Activated naive CD8-positive, alpha-beta T cell treated with anti-CD3 and anti-CD28 coated beads, Interleukin-2, amount 10 ng/mL, durations not matched to agents 7 days and 5 days (primary cell): ENCODE data around the gene INTS14. TPM values are rescaled to one million over a fixed set of nuclear protein-coding genes. Genes with fewer than 3 reads are reported as not detected.
"Not testable (repeated sequence)": the region's sequence is repeated elsewhere in the genome, so short reads cannot be mapped to it uniquely, and the experiment has no call there.

Experiments
- ATAC-seq: fragments of 150-1000 bp; cut with Tn5 transposase; one replicate; pipeline ENCODE4 v1.10.0; 2021; ENCODE audit warnings: low read depth, moderate library complexity
- POLR2A ChIA-PET: fragments of 350-600 bp; sonication (Branson Sonifier 250); formaldehyde crosslinking; loops from one replicate; lab custom pipeline; 2021; ENCODE audit warnings: antibody characterized with exemption; lab: Charles Lee
- DNase-seq: peaks from one replicate; pipeline ENCODE4 v3.0.0; 2021
- H3K27ac Mint-ChIP-seq: one replicate; pipeline ENCODE4 v1.8.0; 2022; ENCODE audit warnings: mild to moderate bottlenecking, mixed read lengths
- H3K27me3 Mint-ChIP-seq: one replicate; pipeline ENCODE4 v1.8.0; 2022; ENCODE audit warnings: mild to moderate bottlenecking, moderate library complexity, mixed read lengths
- H3K36me3 Mint-ChIP-seq: one replicate; pipeline ENCODE4 v1.8.0; 2021; ENCODE audit warnings: mild to moderate bottlenecking, mixed read lengths
- H3K4me1 Mint-ChIP-seq: one replicate; pipeline ENCODE4 v1.8.0; 2021; ENCODE audit warnings: mixed read lengths
- H3K4me3 Mint-ChIP-seq: one replicate; pipeline ENCODE4 v1.8.0; 2022; ENCODE audit warnings: mild to moderate bottlenecking, moderate library complexity, mixed read lengths
- H3K9me3 Mint-ChIP-seq: one replicate; pipeline ENCODE4 v1.8.0; 2021; ENCODE audit warnings: mixed read lengths
- total RNA-seq, 2 experiments: library from RNA; stranded (reverse); gene quantifications; one replicate each; pipeline ENCODE4 v1.2.3, GENCODE V29; 2021

Gene INTS14
- total RNA-seq, 2 experiments from 2014 or later: 42.8 to 43.0 TPM

DNA sequence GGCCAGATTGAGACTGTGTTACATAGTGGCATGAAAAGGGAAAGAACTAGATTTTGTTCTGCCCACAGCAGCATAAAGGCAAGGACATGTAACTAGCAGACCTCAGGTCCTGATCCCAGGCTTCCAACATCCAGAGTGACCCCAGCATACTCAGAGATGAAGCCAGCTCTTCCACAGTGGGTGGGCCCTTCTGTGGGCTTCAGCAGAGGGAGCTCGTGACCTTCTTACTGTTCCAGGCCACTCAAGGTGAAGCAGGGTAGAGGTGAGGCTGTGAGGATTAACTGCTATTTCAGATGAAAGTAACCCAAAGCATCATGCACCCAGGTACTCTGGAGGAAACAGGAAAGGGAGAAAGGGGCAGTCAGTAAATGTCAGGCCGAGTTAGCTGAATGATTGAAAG is 9.9 kb upstream of the INTS14 start:
- Mint-ChIP-seq H3K9me3 (no peaks in the 10 kb centered on the region), H3K36me3 (peaks cover 2% of the 10 kb centered on the region), H3K4me3 (no peak overlapping the region), H3K4me1 (no peaks in the 10 kb centered on the region), H3K27me3 (no peaks in the 10 kb centered on the region), H3K27ac (no peak overlapping the region)
- ATAC-seq: no peak
- no peak for DNase-seq
- POLR2A ChIA-PET: interaction anchor here (1.0 kb wide), 1 partner anchor 10 kb away, joined by 5 read pairs; the partner anchor contains the start of gene INTS14

DNA sequence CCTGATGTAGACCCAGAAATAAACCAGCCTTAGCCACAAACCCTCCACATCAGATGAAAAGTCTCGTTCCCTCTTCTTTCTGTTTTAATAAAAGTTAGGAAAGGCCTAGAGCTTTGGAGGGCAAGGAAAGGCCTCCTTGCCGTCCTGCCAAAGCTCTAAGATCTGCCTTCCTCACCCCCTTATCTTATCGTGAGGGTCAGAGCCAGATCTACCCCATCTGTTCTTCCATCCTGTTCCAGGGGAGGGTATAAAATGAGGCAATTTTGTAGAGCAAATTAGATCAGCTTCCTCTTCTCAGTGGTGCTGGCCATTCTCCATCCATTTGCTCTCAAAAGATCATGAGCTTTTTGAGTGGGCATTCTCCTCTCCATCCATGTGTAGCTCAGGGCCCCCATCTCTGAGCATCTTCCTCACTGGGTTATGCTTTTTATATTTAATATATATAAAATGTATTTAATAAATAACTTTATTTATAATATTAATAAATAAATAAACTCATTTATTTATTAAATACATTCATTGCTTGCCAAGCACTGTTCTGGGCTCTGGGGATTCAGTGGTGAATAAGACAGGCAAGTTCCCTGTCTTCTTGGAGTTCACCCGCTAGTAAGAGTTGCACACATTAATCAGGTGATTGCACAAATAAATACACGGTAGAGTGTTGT is 8.8 kb upstream of the INTS14 start:
- Mint-ChIP-seq H3K27me3 (no peaks in the 10 kb centered on the region), H3K9me3 (no peaks in the 10 kb centered on the region), H3K36me3 (no peaks in the 10 kb centered on the region), H3K4me1 (no peaks in the 10 kb centered on the region), H3K4me3 (no peak overlapping the region), H3K27ac (no peak overlapping the region)
- DNase-seq (no peak), ATAC-seq (no peak)
- POLR2A ChIA-PET: interaction anchor here (1.2 kb wide), 1 partner anchor 17 kb away, joined by 3 read pairs; no protein-coding TSS in a partner anchor

DNA sequence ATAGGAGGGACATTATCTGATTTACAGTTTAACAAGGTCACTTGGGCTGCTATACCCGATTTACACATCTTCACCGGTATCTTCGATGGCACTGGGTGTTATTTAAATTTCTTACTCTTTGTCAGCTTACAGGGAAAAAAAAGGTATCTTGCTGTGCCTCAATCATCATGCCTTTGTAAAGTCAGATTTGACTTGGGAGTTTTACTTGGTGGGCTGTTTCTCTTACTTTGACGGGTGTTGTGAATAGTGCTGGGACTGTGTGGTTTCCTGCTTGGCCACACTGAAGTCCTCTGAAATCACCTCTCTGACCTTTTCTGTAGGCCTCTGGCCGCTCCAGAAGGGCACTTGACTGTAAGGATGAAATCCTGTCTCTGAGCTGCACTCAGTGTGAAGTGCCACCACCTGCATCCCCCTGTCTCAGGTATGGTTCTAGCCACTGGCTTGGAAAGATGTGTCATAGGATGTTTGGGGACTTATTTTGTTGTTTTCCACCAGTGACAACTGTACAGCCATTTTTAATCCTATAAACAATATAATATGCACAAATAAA is 7.7 kb upstream of the INTS14 start:
- H3K4me3 Mint-ChIP-seq: no peak overlapping the region
- no peaks in the 10 kb centered on the region for H3K4me1 Mint-ChIP-seq
- no peaks in the 10 kb centered on the region for H3K9me3 Mint-ChIP-seq
- no peak overlapping the region for H3K27ac Mint-ChIP-seq
- no peaks in the 10 kb centered on the region for H3K36me3 Mint-ChIP-seq
- POLR2A ChIA-PET: interaction anchor here (1.2 kb wide), 1 partner anchor 19 kb away, joined by 3 read pairs; no protein-coding TSS in a partner anchor
- ATAC-seq (no peak), DNase-seq (no peak)
- H3K27me3 Mint-ChIP-seq: no peaks in the 10 kb centered on the region

DNA sequence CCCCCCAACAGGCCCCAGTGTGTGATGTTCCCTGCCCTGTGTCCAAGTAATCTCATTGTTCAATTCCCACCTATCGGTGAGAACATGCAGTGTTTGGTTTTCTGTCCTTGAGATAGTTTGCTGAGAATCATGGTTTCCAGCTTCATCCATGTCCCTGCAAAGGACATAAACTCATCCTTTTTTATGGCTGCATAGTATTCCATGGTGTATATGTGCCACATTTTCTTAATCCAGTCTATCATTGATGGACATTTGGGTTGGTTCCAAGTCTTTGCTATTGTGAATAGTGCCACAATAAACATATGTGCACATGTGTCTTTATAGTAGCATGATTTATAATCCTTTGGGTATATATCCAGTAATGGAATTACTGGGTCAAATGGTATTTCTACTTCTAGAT is 5.0 kb upstream of the INTS14 start:
- peaks cover 12% of the 10 kb centered on the region for H3K4me1 Mint-ChIP-seq
- ATAC-seq, H3K4me3 Mint-ChIP-seq, POLR2A ChIA-PET, H3K9me3 Mint-ChIP-seq, DNase-seq, H3K36me3 Mint-ChIP-seq, H3K27me3 Mint-ChIP-seq, H3K27ac Mint-ChIP-seq: not testable (repeated sequence)

DNA sequence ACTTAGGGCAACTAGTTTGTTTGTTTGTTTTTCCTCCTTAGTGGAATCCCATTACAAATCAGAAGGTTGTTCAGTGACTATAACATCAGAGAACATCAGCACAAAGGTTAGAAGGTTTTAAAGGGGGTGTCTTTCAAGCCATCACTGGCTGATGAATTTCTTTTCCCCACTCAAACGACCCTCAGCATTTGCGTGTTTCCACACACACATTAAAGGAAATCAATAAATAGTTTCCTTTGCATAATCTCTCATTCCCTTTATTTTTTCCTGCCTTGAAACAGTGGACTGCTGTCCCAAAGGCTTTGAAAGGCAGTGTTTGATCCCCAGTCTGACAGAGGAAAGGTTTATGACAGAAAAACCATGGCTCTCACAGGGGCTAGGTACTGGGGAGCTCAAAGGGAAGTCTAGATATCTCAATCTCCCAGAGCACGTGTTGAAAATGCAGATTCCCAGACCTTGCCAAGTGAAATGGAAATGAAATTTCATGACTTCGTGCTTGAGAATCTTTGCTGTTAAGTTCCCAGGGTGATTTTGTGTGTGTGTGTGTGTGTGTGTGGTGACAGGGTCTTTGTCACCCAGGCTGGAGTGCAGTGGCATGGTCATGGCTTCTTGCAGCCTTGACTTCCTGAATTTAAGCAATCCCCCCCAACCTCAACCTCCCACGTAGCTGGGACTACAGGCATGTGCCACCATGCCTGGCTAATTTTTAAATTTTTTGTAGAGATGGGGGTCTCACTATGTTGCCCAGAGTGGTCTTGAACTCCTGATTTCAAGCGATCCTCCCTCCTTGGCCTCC is 2.2 kb upstream of the INTS14 start:
- no peaks in the 10 kb centered on the region for H3K27me3 Mint-ChIP-seq
- peaks cover 20% of the 10 kb centered on the region for H3K4me1 Mint-ChIP-seq
- no peaks in the 10 kb centered on the region for H3K36me3 Mint-ChIP-seq
- ATAC-seq (no peak), DNase-seq (no peak)
- POLR2A ChIA-PET: interaction anchor here (2.9 kb wide), 1 partner anchor 97 kb away, joined by 17 read pairs; no protein-coding TSS in a partner anchor
- no peaks in the 10 kb centered on the region for H3K9me3 Mint-ChIP-seq
- H3K4me3 Mint-ChIP-seq: no peak overlapping the region
- H3K27ac Mint-ChIP-seq: no peak overlapping the region

DNA sequence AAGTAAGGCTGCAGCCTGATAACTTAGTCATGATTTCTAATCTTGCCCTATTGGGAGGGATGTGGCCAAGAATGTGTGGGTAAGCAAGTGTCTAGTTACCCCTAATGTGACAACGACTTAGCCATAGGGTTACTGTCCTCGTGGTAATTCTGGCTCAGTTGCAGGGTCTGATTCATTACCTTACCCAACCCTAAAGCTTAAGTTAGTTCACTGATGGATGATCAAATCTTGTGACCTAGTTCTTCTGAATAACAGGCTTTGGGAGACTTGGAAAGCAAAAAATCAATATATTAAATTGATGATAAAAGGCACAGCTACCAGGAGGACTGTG is 1.6 kb upstream of the INTS14 start:
- DNase-seq (no peak), ATAC-seq (no peak)
- Mint-ChIP-seq H3K36me3 (no peaks in the 10 kb centered on the region), H3K4me3 (peak overlapping the region; percentile 7), H3K4me1 (peaks cover 25% of the 10 kb centered on the region), H3K9me3 (no peaks in the 10 kb centered on the region), H3K27me3 (no peaks in the 10 kb centered on the region), H3K27ac (no peak overlapping the region)
- POLR2A ChIA-PET: interaction anchor here (2.9 kb wide), 1 partner anchor 96 kb away, joined by 17 read pairs; no protein-coding TSS in a partner anchor

DNA sequence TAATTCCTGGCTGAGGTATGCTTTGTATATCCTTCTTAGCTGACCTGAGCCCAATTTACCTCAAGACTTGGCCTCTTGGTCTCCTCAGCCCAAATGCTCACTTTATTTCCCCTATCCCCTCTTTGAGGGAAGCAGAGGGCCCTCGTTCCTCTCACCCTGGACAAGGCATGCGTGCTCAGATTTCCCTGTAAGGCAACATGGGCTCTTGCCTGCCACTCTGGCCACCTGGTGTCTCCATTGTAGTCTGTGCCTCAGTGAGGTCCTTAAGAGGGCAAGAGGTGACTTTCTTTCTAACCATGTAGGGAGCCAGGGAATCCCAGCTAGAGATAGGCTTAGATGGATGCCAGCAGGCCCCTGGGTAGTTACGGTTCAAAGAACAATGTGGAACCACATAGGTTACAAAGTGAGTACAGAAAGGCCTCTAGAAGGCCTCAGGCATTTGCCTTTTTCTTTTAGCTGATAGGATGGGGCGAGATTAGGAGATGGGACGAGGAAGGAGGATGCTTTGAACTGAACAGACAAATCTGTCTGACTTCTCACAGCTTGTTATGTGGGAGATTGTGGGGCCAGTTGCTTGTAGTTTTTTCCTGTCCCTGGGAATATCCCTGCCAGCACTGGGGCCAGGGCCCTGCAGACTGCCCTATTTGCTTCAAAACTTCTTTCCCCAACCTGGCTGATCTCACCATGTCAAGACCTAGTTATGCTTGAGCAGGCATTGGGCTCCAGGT is 1.1 kb upstream of the INTS14 start:
- H3K4me3 Mint-ChIP-seq: peak overlapping the region; percentile 89

DNA sequence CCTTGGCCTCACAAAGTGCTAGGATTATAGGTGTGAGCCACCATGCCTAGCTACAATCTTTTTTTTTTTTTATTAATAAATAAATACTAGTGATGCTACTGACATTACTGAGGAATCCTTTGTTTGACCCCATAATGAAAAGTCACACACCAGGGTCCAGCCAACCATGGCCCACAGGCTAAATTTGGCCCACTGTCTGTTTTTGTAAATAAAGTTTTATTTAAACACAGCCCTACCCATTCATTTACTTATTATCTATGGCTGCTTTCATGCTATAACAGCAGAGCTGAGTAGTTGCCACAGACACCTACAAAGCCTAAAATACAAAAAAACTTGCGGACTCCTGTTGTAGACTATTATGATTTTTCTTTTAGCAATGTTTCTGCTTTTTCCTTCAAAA is 7.4 kb downstream of the INTS14 start:
- Mint-ChIP-seq H3K27me3 (no peaks in the 10 kb centered on the region), H3K4me3 (no peak overlapping the region), H3K27ac (no peak overlapping the region), H3K9me3 (no peaks in the 10 kb centered on the region), H3K36me3 (peaks cover 7% of the 10 kb centered on the region), H3K4me1 (peaks cover 8% of the 10 kb centered on the region)
- ATAC-seq (no peak), DNase-seq (no peak)
- POLR2A ChIA-PET: interaction anchor here (0.6 kb wide), 1 partner anchor 693 kb away, joined by 5 read pairs; no protein-coding TSS in a partner anchor

More for the DNA sequence above, 1.1 kb upstream of the INTS14 start:
- POLR2A ChIA-PET: interaction anchor here (1.2 to 2.9 kb wide), 3 partner anchors 95 to 257 kb away, joined by 3 to 17 read pairs (median 14); partner anchors contain the start of gene RAB11A
- no peaks in the 10 kb centered on the region for H3K27me3 Mint-ChIP-seq
- DNase-seq: no peak
- peaks cover 26% of the 10 kb centered on the region for H3K4me1 Mint-ChIP-seq
- peak overlapping the region; percentile 95 for H3K27ac Mint-ChIP-seq
- H3K36me3 Mint-ChIP-seq: no peaks in the 10 kb centered on the region
- no peaks in the 10 kb centered on the region for H3K9me3 Mint-ChIP-seq
- no peak for ATAC-seq

DNA sequence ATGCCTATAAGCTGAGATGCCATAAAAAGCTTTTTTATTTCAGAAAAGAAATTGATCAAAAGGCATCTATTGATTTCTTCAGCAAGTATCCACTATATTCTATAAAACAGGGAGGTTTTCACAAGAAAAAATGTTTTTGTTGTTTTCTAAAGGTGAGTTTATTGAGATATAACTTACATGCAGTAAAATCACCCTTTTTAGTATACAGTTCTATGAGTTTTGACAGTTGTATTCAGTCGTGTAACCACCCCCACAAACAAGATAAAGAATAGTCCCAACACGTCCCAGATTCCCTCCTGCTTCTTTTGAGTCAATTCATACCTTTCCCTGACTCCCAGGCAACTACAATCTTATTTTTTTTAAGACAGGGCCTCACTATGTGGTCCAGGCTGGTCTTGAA is 7.8 kb downstream of the INTS14 start:
- H3K9me3 Mint-ChIP-seq: no peaks in the 10 kb centered on the region
- ATAC-seq: no peak
- POLR2A ChIA-PET: interaction anchor here (0.6 kb wide), 1 partner anchor 693 kb away, joined by 5 read pairs; no protein-coding TSS in a partner anchor
- H3K27ac Mint-ChIP-seq: no peak overlapping the region
- no peak overlapping the region for H3K4me3 Mint-ChIP-seq
- no peaks in the 10 kb centered on the region for H3K27me3 Mint-ChIP-seq
- peaks cover 7% of the 10 kb centered on the region for H3K36me3 Mint-ChIP-seq
- no peak for DNase-seq
- H3K4me1 Mint-ChIP-seq: peaks cover 9% of the 10 kb centered on the region

DNA sequence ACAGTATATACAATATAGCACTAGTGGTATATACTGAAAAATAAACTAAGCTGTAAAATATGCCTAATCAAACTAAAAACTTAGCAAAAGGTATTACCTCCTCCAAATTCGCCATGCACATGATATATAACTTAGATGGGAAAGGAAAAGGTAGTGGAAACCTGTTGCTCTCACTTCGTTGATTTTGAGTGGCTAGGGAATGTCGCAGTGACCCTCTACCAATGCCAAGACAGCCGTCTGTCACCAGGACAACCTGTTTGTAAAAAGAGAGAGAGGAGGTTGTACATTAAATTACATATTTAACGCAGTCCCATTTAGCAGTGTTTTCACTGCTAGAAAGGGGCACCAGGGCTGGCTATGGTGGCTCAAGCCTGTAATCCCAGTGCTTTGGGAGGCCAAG is 11.3 kb downstream of the INTS14 start:
- no peaks in the 10 kb centered on the region for H3K27me3 Mint-ChIP-seq
- H3K4me3 Mint-ChIP-seq: no peak overlapping the region
- ATAC-seq: no peak
- no peak for DNase-seq
- POLR2A ChIA-PET: no interaction called here
- peaks cover 3% of the 10 kb centered on the region for H3K4me1 Mint-ChIP-seq
- H3K27ac Mint-ChIP-seq: no peak overlapping the region
- peaks cover 16% of the 10 kb centered on the region for H3K36me3 Mint-ChIP-seq
- H3K9me3 Mint-ChIP-seq: no peaks in the 10 kb centered on the region

DNA sequence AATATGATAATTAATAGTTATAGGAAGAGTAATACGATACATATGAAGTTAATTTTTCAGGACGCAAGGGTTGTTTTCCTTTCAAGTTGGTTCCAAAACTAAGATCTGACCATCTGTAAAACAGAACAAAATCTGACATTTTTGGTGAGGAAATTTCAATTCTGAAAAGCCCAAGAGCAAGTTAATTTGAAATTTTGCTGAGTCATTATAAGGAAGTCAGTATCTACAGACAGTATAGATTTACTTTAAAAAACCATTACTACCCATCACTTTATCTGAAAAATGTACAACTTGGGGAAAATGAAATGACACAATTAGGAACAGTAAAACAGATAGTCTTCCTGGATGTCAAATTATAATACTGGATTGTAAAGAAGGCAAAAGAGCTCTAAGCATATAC is 12.5 kb downstream of the INTS14 start:
- no peaks in the 10 kb centered on the region for H3K27me3 Mint-ChIP-seq
- POLR2A ChIA-PET: interaction anchor here (0.6 kb wide), 1 partner anchor 287 kb away, joined by 4 read pairs; no protein-coding TSS in a partner anchor

DNA sequence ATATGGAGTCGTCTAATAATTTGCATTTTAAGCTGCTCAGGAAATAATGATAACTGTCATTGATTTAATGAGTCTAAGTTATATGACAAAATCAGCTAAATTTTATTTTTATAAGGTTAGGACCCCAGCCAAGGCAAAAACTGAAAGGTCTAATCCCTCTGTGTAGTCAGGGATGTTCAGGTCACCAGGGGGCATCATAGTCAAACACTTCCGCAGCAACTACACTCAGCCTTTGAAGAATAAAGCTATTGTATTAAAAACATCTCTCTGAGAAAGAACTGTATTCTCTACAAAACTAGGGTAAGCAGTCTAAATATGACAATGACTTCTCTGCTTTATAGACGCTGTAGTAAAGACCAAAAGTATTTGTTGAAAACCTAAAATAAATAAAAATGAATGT is 15.0 kb downstream of the INTS14 start:
- peaks cover 14% of the 10 kb centered on the region for H3K36me3 Mint-ChIP-seq
- no peak overlapping the region for H3K27ac Mint-ChIP-seq
- peaks cover 3% of the 10 kb centered on the region for H3K4me1 Mint-ChIP-seq
- no peaks in the 10 kb centered on the region for H3K9me3 Mint-ChIP-seq
- no peak for ATAC-seq
- DNase-seq: no peak
- POLR2A ChIA-PET: interaction anchor here (0.6 kb wide), 1 partner anchor 36 kb away, joined by 4 read pairs; no protein-coding TSS in a partner anchor
- no peak overlapping the region for H3K4me3 Mint-ChIP-seq
- no peaks in the 10 kb centered on the region for H3K27me3 Mint-ChIP-seq

More for the DNA sequence above, 12.5 kb downstream of the INTS14 start:
- Mint-ChIP-seq H3K4me1 (peaks cover 3% of the 10 kb centered on the region), H3K4me3 (no peak overlapping the region), H3K9me3 (no peaks in the 10 kb centered on the region), H3K36me3 (peaks cover 13% of the 10 kb centered on the region), H3K27ac (no peak overlapping the region)
- DNase-seq (no peak), ATAC-seq (no peak)

DNA sequence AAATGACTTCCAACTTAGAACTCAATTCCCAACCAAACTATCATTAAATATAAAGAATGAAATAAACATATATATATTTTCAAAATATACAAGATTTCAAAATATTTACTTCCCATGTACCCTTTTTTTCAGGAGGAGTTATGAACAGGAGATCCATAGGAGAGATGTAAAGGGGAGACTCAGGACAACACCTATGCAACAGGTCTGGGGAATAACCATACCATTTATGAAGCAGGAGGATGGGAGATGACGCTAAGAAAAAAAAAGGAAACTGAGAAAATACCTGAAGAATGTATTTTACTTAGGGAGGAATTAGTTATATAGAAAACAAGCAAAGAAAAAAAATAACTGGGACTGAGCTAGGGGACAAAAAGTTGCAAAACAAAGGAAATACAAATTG is 23.8 kb downstream of the INTS14 start:
- Mint-ChIP-seq H3K27me3 (no peaks in the 10 kb centered on the region), H3K36me3 (peaks cover 44% of the 10 kb centered on the region), H3K27ac (no peak overlapping the region), H3K9me3 (no peaks in the 10 kb centered on the region), H3K4me1 (peaks cover 20% of the 10 kb centered on the region), H3K4me3 (no peak overlapping the region)
- ATAC-seq (no peak), DNase-seq (no peak)
- POLR2A ChIA-PET: no interaction called here
